HG02981 (cell line): Measurements from ENCODE around the gene GMDS.

ENCODE experiments used
- ATAC-seq: cut with Tn5 transposase; IDR thresholded peaks from one replicate; pipeline ENCODE4 v1.9.1; 2021; ENCODE audit warnings: mild to moderate bottlenecking, moderate library complexity; ENCODE audit not compliant: unreplicated experiment

GMDS gene

DNA sequence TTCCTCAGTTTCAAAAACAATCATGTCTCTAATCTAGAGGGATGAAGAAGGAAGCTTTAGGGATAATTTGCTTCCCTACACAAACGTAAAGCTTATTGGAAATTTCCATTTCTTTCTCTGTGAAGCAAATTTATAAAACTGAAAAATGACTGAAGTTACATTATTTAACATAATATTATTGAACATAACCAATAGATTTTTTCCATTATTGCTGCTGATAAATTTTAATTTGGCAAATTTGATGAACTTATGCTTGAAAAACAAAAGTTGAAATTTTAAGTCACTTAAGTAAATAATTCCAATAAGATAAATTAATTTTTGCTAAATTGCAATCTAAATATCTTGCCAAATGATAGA, 140.9 kb downstream of the GMDS start:
- no peak for ATAC-seq

GRCh38 chr6:2103765-2104523, 141.5 kb downstream of the GMDS start:
- ATAC-seq = no peak

- ATAC-seq = no peak
Observed at GRCh38 chr6:2102966-2103365, 142.4 kb downstream of the GMDS start.

DNA sequence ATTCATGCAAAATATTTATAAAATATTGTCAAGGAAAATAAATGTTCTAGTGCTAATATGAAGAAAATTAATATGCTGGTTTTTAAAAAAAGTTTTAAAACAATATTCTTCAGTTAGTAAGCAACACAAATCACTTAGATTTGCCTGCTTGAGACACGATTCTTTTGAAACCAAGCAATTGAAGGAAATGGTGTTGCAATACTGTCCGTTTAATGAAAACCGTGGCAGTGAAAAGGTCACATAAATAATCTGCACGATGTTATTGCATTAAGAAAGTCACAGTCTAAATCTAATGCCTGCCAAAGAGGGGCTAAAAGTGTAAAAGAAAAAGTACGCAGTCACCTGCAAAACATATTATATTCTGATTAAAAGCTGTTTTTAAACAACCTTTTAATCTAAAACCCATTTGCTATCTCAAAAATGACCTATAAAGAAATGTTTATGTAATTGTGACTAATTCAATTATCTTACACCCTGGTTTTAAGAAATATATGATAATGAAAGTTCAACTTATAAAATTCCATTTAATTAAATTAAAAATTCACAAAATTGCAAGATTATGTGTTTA, 143.0 kb downstream of the GMDS start:
- ATAC-seq = no peak

DNA sequence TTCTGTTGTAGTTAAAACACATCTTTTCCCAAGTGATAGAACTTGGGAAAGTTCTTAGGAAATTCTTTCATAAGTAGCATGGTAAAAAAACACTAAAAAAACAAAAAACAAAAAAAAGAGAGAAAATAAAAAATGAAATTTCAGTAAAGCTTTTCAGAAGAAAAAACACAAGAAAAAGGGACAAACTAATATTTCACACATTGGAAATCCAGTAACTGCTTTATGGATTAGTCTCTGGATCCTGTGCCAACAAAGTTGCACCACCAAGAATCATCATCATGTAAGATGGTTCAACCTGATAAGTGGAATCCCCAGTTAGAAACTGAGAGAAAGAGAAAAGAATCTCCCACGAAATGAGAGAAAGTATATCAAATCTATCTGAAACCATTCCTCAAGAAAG, 144.2 kb downstream of the GMDS start:
- ATAC-seq = no peak

DNA sequence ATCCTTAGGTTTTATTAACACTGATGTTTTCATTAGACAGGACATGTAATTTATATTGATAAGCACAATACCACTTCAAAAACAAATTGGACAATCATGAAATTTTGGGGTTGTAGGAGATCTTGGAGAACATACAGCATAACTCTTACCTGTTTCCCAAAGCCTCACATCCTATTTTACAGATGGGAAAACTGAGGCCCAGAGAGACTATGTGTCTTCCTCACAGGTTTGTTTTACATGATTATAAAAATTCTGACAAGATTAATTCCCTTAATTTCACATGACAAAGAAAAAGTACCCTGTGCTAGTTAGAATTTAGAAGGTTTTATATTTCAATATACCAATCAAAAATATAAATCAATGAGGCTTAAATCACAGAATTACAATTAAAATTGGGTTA, 145.5 kb downstream of the GMDS start:
- ATAC-seq = no peak

- no peak for ATAC-seq
Observed at GRCh38 chr6:2097464-2097863, 147.9 kb downstream of the GMDS start.

DNA sequence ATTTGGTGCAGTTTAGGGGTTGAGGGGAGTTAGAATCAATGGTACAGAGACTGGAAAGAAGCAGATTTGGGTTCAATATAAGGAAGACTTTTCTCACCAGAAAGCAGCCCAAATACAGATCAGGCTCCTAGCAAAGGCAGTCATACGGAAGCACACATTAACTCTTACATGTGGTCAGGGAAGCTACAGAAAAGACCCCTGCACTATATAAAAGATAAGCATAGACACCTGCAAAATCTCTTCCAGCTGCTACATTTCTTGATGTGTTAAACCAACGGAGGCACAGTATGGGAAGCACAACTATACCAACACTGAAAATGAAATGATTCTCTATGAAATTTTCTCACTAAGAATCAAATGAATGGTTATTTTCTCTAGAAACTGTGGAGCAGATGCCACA, 150.8 kb downstream of the GMDS start:
- ATAC-seq = no peak

- ATAC-seq = no peak
Observed at GRCh38 chr6:2086326-2086965, 159.0 kb downstream of the GMDS start.

DNA sequence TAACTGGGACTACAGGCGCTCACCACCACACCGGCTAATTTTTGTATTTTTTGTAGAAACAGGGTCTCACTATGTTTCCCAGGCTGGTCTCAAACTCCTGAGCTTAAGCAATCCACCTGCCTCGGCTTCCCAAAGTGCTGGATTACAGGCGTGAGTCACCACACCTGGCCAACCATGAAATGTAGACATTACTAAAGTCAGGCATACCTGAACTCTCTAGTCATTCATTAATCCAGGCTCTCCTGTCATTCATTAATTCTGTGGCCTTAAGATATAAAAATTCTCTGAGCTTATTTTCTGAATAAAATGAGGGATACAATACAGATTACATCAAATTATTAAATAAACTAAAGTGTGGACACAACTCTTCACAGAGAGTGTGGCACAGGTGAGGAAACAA, 159.7 kb downstream of the GMDS start:
- no peak for ATAC-seq

- ATAC-seq = peak; percentile 88
Observed at GRCh38 chr6:2081155-2082138, 164.0 kb downstream of the GMDS start.

DNA sequence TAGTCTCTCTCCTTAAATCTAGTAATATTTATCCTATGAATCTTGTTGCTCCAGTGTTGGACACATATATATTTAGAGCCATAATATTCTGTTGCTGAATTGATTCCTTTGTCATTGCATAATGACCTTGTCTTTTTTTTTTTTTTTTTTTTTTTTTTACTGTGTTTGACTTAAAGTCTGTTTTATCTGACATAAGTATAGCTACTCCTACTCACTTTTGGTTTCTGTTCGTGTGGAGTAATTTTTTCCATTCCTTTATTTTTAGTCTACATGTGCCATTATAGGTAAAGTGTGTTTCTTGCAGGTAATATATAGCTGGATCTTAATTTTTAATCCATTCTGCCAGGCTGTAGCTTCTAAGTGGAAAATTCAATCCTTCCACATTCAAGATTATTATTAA, 166.5 kb downstream of the GMDS start:
- no peak for ATAC-seq

DNA sequence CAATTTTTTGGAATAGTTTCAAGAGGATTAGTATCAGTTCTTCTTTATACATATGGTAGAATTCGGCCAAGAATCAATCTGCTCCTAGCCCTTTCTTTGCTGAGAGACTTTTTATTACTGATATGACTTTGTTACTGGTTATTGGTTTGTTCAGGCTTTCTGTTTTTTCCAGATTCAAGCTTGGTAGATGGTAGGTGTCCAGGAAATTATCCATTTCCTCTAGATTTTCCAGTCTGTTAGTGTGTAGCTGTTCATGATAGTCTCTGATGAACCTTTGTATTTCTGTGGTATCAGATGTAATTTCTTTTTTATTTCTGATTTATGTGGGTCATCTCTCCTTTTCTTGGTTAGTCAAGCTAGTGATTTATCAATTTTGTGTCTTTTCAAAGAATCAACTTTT, 167.6 kb downstream of the GMDS start:
- no peak for ATAC-seq

DNA sequence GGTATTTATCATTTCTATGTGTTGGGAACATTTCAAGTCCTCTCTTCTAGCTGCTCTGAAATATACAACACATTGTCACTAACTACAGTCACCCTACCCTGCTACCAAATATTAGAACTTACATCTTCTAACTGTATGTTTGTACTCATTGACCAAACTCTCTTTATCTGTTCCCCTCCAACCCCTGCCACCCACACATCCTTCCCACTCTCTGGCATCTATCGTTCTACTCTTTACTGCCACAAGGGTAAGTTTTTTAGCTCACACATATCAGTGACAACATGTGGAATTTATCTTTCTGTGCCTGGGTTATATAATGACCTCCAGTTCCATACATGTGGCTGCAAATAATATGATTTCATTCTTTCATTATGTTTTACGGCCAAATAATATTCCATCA, 171.9 kb downstream of the GMDS start:
- ATAC-seq = no peak

DNA sequence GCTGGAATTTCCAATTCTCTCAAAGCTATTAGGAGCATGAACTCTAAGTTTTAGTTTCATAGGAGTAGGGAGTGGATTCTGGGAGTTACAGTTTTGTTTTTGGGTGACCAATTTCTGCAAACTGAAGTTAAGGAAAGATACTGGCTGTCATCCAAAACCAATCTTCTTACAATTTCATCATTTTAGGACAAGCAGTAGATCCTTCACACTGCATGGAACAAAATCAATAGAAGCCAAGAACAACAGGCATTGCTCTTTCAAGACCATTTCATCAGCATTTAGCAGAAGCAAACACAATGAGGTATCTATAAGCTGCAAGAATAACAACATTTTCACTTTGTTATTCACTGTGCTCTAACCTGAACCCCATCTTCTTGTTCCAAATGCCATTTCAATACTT, 173.0 kb downstream of the GMDS start:
- ATAC-seq = no peak

GRCh38 chr6:2063547-2063946, 181.9 kb downstream of the GMDS start:
- ATAC-seq = no peak

- ATAC-seq = no peak
Observed at GRCh38 chr6:2061880-2062279, 183.5 kb downstream of the GMDS start.

DNA sequence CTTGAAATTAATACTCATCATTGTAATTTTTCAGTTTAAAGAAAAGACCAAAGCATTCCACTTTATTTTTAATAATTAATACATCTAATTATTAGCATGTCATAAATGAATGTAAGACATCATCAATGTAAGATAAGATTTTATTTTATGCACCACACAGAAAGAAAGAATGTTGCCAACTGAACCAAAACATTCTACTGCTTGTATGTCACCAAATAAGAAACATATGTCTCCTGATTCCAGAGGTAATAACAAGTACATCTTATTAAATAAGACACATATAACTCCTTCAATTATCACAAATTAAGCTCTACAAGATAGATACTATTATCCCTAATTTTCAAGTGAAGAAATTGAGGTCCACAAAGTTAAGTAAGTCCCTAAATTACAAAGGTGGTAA, 189.5 kb downstream of the GMDS start:
- ATAC-seq = no peak

DNA sequence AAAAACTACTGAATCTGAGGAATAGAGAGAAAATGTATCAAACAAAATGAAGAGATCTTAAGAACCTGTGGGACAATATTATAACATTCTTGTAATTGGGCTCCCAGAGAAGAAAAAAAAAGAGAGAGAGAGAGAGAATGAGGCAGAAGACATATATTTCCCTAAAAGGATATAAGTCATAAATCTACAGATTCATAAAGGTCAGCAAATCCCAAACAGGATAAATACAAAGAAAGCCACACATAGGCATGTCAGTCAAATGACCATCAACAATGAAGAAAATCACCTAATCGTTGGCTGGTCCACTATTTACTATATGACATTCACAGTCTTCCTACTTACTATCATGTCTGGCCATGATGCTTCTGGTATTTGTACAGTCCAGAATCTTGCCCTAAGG, 190.3 kb downstream of the GMDS start:
- ATAC-seq = no peak

GRCh38 chr6:2054516-2055067, 190.8 kb downstream of the GMDS start:
- ATAC-seq = no peak

GRCh38 chr6:2053691-2054090, 191.7 kb downstream of the GMDS start:
- ATAC-seq = no peak
